GM23248 (cell line): ENCODE measurements around the gene USP20.

Experiments used
- EZH2 ChIP-seq: fragments of 200-600 bp; sonication (generic); IDR thresholded peaks from 2 replicates; pipeline ENCODE4 v1.6.1; 2018; ENCODE audit warnings: antibody characterized with exemption, mild to moderate bottlenecking; ENCODE audit not compliant: insufficient read depth, poor library complexity, severe bottlenecking
- EZH2phosphoT487 ChIP-seq: fragments of 200-600 bp; sonication (generic); IDR thresholded peaks from 2 replicates; pipeline ENCODE4 v1.6.1; 2018; ENCODE audit warnings: antibody characterized with exemption, moderate library complexity, mild to moderate bottlenecking, low read depth; ENCODE audit not compliant: insufficient read depth

- TF ChIP-seq EZH2 (no peak), EZH2phosphoT487 (no peak)
These were observed 40.7 kb upstream of the USP20 start for GRCh38 chr9:129794549-129794948.
